GM23338 (cell line): ENCODE results near the gene ITPRIPL2. TPM values are rescaled to one million over a fixed set of nuclear protein-coding genes. Genes with fewer than 3 reads are reported as not detected.
A peak's percentile ranks its signal among the peaks of the same experiment; 100 is the strongest.

ENCODE experiments used
- ATAC-seq: fragments of 200-7000 bp; cut with Tn5 transposase; 3 replicates; pipeline ENCODE4 v1.9.1; 2020
- DNase-seq: peaks from one replicate; pipeline ENCODE4 v3.0.0-alpha.2; 2015; ENCODE audit warnings: low spot score
- H2AFZ ChIP-seq: fragments of 200-600 bp; sonication (generic); 2 replicates; pipeline ENCODE4 v1.8.0; 2016; ENCODE audit warnings: antibody characterized with exemption, mild to moderate bottlenecking, moderate library complexity
- H3F3A ChIP-seq: fragments of 200-600 bp; sonication (generic); replicated peaks from 2 replicates; pipeline ENCODE4 v1.8.0; 2017; ENCODE audit warnings: antibody characterized with exemption, mixed run types, low read depth
- H3K27ac ChIP-seq: fragments of 200-600 bp; sonication (generic); 2 replicates; pipeline ENCODE4 v1.6.1; 2016; ENCODE audit warnings: low read depth
- H3K27me3 ChIP-seq: fragments of 200-600 bp; sonication (generic); 2 replicates; pipeline ENCODE4 v1.8.0; 2016; ENCODE audit warnings: mild to moderate bottlenecking, mixed run types, moderate library complexity; ENCODE audit not compliant: insufficient read depth
- H3K36me3 ChIP-seq: fragments of 200-600 bp; sonication (generic); 2 replicates; pipeline ENCODE4 v1.8.0; 2016; ENCODE audit warnings: mild to moderate bottlenecking; ENCODE audit not compliant: insufficient read depth
- H3K4me1 ChIP-seq: fragments of 200-600 bp; sonication (generic); 2 replicates; pipeline ENCODE4 v1.8.0; 2016; ENCODE audit warnings: mild to moderate bottlenecking, moderate library complexity; ENCODE audit not compliant: insufficient read depth
- H3K4me2 ChIP-seq: fragments of 200-600 bp; sonication (generic); 2 replicates; pipeline ENCODE4 v1.7.1; 2017; ENCODE audit warnings: mixed run types
- H3K4me3 ChIP-seq: fragments of 200-600 bp; sonication (generic); 2 replicates; pipeline ENCODE4 v1.6.1; 2016; ENCODE audit warnings: mixed run types
- H3K79me2 ChIP-seq: fragments of 200-600 bp; sonication (generic); replicated peaks from 2 replicates; pipeline ENCODE4 v1.8.0; 2017; ENCODE audit warnings: mild to moderate bottlenecking; ENCODE audit not compliant: insufficient read depth
- H3K9me2 ChIP-seq: fragments of 200-600 bp; sonication (generic); 2 replicates; pipeline ENCODE4 v1.8.0; 2017; ENCODE audit not compliant: insufficient read depth
- H4K20me1 ChIP-seq: fragments of 200-600 bp; sonication (generic); replicated peaks from 2 replicates; pipeline ENCODE4 v1.8.0; 2017; ENCODE audit warnings: mild to moderate bottlenecking; ENCODE audit not compliant: insufficient read depth
- H3K27ac Mint-ChIP-seq: 2 replicates; pipeline ENCODE4 v1.8.0; 2020; ENCODE audit warnings: inconsistent platforms, mild to moderate bottlenecking, moderate library complexity, mixed read lengths
- H3K27me3 Mint-ChIP-seq: 3 replicates; pipeline ENCODE4 v1.8.0; 2022; ENCODE audit warnings: low read depth, mild to moderate bottlenecking, moderate library complexity, mixed read lengths, inconsistent platforms; ENCODE audit not compliant: insufficient read depth, poor library complexity
- H3K36me3 Mint-ChIP-seq: 3 replicates; pipeline ENCODE4 v1.8.0; 2021; ENCODE audit warnings: low read depth, mild to moderate bottlenecking, inconsistent platforms, moderate library complexity, mixed read lengths
- H3K4me1 Mint-ChIP-seq: 3 replicates; pipeline ENCODE4 v1.8.0; 2020; ENCODE audit warnings: mild to moderate bottlenecking, inconsistent platforms, mixed read lengths
- H3K4me3 Mint-ChIP-seq: 3 replicates; pipeline ENCODE4 v1.8.0; 2021; ENCODE audit warnings: moderate library complexity, mild to moderate bottlenecking, inconsistent platforms, mixed read lengths
- H3K9me3 Mint-ChIP-seq: 3 replicates; pipeline ENCODE4 v1.8.0; 2020; ENCODE audit warnings: moderate library complexity, mild to moderate bottlenecking, inconsistent platforms, mixed read lengths
- CTCF ChIP-seq, 2 experiments: fragments of 200-600 bp in 1 of 2; sonication (generic) in 1 of 2; conservative IDR thresholded peaks; 2 replicates each; pipeline versions ENCODE4 v1.5.1 to v1.6.1; 2016 to 2017; ENCODE audit warnings: antibody characterized with exemption in 2 of 2, low read depth in 2 of 2, mild to moderate bottlenecking in 2 of 2, moderate library complexity in 1 of 2
- ETS1 ChIP-seq: IDR thresholded peaks from 2 replicates; pipeline ENCODE4 v1.6.1; 2016; ENCODE audit warnings: antibody characterized with exemption
- EZH2phosphoT487 ChIP-seq: fragments of 200-600 bp; sonication (generic); IDR thresholded peaks from one replicate; pipeline ENCODE4 v1.8.1; 2018; ENCODE audit warnings: antibody characterized with exemption; ENCODE audit not compliant: unreplicated experiment
- POLR2AphosphoS5 ChIP-seq: IDR thresholded peaks from 2 replicates; pipeline ENCODE4 v1.6.1; 2016; ENCODE audit warnings: antibody characterized with exemption, low read depth
- REST ChIP-seq: IDR thresholded peaks from one replicate; pipeline ENCODE4 v1.6.1; 2018; ENCODE audit warnings: antibody characterized with exemption; ENCODE audit not compliant: unreplicated experiment
- STAT1 ChIP-seq: IDR thresholded peaks from one replicate; pipeline ENCODE4 v1.6.1; 2016; ENCODE audit warnings: antibody characterized with exemption; ENCODE audit not compliant: unreplicated experiment
- ZNF114 ChIP-seq: fragments of 250-450 bp; sonication (Bioruptor Pico); IDR thresholded peaks from 2 replicates; pipeline ENCODE4 v1.5.0; 2020; ENCODE audit warnings: mild to moderate bottlenecking, moderate library complexity
- ZNF462 ChIP-seq: fragments of 250-450 bp; sonication (Bioruptor Pico); IDR thresholded peaks from 2 replicates; pipeline ENCODE4 v1.5.0; 2020; ENCODE audit warnings: mild to moderate bottlenecking, moderate library complexity
- polyA plus RNA-seq: library from polyadenylated mRNA; unstranded; fragments of >200 nt; fragmentation: Nextera tagmentation; extraction: Ambion mirVana; gene quantifications from 2 replicates; pipeline ENCODE4 v1.2.1, GENCODE V29; 2016
- total RNA-seq: library from RNA; depleted of rRNA; stranded (reverse); fragments of >200 nt; shearing (Covaris generic); gene quantifications from 2 replicates; pipeline ENCODE4 v1.2.3, GENCODE V29; 2014

Gene ITPRIPL2
- total and polyA plus RNA-seq, 2 experiments from 2014 or later, result 0.94 to 8.3 TPM

GRCh38 chr16:19105891-19106624, 7.7 kb upstream of the ITPRIPL2 start:
- peak; percentile 15 for DNase-seq
- peaks cover 6% of the 10 kb centered on the region for H3K27me3 Mint-ChIP-seq
- no peaks in the 10 kb centered on the region for H3K36me3 Mint-ChIP-seq
- no peaks in the 10 kb centered on the region; the same call in 1 of the 2 replicates for H3K4me1 ChIP-seq
- no peaks in the 10 kb centered on the region for H3F3A ChIP-seq
- peaks cover 9% of the 10 kb centered on the region for H3K4me1 Mint-ChIP-seq
- H3K36me3 ChIP-seq, result no peaks in the 10 kb centered on the region
- no peak for ATAC-seq
- no peak overlapping the region for H3K4me3 ChIP-seq
- H3K79me2 ChIP-seq, result no peaks in the 10 kb centered on the region
- no peaks in the 10 kb centered on the region for H3K27me3 ChIP-seq
- no peak overlapping the region for H3K27ac ChIP-seq
- no peak for TF ChIP-seq POLR2AphosphoS5
- no peaks in the 10 kb centered on the region for H3K9me2 ChIP-seq
- no peak overlapping the region for H3K27ac Mint-ChIP-seq
- no peak overlapping the region; the same call in 1 of the 2 replicates for H2AFZ ChIP-seq
- no peak overlapping the region; the same call in 1 of the 2 replicates for H3K4me2 ChIP-seq
- no peaks in the 10 kb centered on the region for H3K9me3 Mint-ChIP-seq
- no peaks in the 10 kb centered on the region for H4K20me1 ChIP-seq
- no peak overlapping the region for H3K4me3 Mint-ChIP-seq

GRCh38 chr16:19106625-19107020, 7.1 kb upstream of the ITPRIPL2 start:
- no peak overlapping the region for H3K4me3 ChIP-seq
- H3K9me2 ChIP-seq, result no peaks in the 10 kb centered on the region
- no peak overlapping the region; the same call in 1 of the 2 replicates for H3K4me2 ChIP-seq
- H3K27me3 ChIP-seq, result no peaks in the 10 kb centered on the region
- Mint-ChIP-seq H3K4me3 (no peak overlapping the region), H3K27me3 (peaks cover 6% of the 10 kb centered on the region), H3K9me3 (no peaks in the 10 kb centered on the region), H3K36me3 (no peaks in the 10 kb centered on the region), H3K4me1 (peaks cover 9% of the 10 kb centered on the region), H3K27ac (no peak overlapping the region)
- H3K79me2 ChIP-seq, result no peaks in the 10 kb centered on the region
- TF ChIP-seq STAT1 (no peak), ETS1 (no peak), EZH2phosphoT487 (no peak), CTCF (conservative IDR thresholded peaks at IDR 0.05; ENCODE audit: low read depth in 2 of 2) (no peak), ZNF462 (CRISPR knock-in tag) (no peak), ZNF114 (CRISPR knock-in tag) (no peak), REST (no peak)
- no peaks in the 10 kb centered on the region for H3K36me3 ChIP-seq
- no peak overlapping the region for H2AFZ ChIP-seq
- no peak overlapping the region for H3K27ac ChIP-seq
- DNase-seq (no peak), ATAC-seq (no peak)
- no peaks in the 10 kb centered on the region for H3F3A ChIP-seq
- no peaks in the 10 kb centered on the region; the same call in 1 of the 2 replicates for H3K4me1 ChIP-seq
- H4K20me1 ChIP-seq, result no peaks in the 10 kb centered on the region
